ENCODE data around the gene LCAT.

The LCAT gene

DNA sequence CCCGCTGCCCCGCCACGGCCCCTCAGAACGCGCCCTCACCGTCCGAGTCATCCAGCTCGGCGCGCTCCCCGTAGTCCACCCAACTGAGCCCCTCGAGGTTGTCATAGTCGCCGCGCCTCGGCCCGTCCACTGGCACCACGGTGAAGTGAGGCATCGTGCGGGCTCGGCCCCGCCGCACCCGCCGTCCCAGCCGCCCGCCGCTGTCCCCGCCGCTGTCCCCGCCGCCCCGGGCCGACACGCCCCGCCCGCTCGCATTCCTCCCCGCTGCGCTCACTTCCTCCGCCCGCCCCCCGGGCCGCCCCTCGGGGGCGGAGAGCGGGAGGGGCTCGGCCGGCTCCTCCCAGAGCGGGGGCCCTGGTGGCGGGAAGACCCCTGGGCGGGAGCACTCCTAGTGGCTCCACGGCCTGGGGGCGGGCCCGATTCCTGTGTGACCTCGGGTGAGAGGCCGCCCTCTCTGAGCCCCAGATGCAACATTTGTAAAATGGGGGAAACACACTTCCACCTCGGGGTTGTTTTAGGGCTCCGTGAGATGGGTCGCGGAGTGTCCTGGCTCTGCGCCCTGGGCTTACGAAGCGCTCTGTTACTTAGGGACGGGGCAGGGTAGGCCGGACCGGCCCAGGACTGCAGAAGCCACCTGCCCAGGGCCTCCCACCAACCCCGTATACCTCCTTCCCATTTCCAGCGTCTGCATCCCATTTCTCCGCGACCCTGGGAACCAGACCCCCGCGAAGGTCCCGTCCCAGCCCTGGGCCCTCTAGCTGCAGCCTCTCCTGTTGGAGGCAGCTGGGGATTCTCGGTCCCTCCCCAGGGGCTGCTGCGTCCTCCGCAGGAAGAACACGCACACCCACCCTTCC is 24.7 kb upstream of the LCAT start, which contains the start of gene SLC12A4:
Gene SLC12A4, minus strand, starts transcription at position 238 of the 854 bp plus-strand sequence. Its CDS starts 84 bp downstream, at position 154.
- peak; percentile 91 for DNase-seq (ENCODE audit: low spot score)

GRCh38 chr16:67967958-67968399 is 24.1 kb upstream of the LCAT start:
- DNase-seq (ENCODE audit: low spot score) = peak; percentile 76

- no peak for DNase-seq (ENCODE audit: low spot score)
These were observed 23.4 kb upstream of the LCAT start for GRCh38 chr16:67967183-67967957.

- DNase-seq (ENCODE audit: low spot score) = no peak
These were observed 22.7 kb upstream of the LCAT start for GRCh38 chr16:67966549-67967182.

- DNase-seq (ENCODE audit: low spot score) = no peak
These were observed 22.0 kb upstream of the LCAT start for GRCh38 chr16:67965668-67966548.

DNA sequence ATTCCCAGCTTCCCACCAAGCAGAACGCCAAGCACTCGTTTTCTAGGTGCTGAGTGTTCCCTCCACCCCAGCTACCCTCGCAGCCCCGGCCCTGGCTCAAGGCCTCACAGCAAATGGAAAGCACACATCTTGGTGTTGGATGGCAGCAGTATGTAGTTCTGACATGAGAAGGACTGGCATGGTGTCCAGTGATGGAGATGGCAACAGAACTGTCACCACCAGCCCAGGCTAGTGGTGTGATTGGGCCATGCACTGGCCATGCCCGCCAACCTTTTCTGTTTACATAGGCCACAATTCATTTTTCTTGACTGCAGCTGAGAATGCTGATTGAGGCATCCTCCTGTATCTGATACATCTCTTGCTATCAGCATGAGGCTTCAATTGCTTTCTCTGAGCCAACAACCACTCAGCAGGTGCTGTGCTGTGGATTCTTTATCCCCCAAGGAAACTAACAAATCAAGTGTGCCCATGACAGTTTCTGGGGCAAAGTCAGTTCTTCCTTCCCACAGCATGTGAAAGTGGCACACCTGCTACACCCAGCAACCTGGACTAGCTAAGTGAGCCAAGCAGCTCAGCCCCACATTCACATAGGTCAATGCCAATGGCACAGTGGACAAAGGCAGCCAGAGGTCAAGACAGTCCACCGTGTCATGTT is 20.7 kb upstream of the LCAT start:
- DNase-seq (ENCODE audit: low spot score) = no peak

- DNase-seq (ENCODE audit: low spot score) = no peak
These were observed 19.9 kb upstream of the LCAT start for GRCh38 chr16:67963662-67964321.

- no peak for DNase-seq (ENCODE audit: low spot score)
These were observed 19.4 kb upstream of the LCAT start for GRCh38 chr16:67963292-67963661.

DNA sequence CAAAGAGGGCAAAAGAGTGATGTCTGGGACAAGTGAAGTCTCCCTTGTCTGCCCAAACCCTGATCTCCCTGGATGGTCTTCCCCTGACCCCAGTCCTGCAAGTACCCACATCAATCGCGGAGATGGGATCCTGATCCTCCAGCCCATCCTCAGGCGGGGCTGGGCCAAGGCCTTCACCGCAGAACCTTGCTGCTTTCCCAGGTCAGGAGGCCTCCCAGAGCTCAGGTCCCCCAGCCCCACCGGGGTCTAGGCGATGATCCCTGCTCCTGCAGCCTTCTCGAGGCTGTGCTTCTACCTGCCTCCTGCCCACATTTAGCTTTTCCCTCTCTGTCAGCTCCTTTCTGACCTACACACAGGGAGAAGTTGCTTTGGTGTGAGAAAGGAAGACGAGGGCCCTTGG is 18.2 kb upstream of the LCAT start:
- DNase-seq (ENCODE audit: low spot score) = no peak

GRCh38 chr16:67961551-67961957 is 17.6 kb upstream of the LCAT start:
- no peak for DNase-seq (ENCODE audit: low spot score)

- no peak for DNase-seq (ENCODE audit: low spot score)
These were observed 15.8 kb upstream of the LCAT start for GRCh38 chr16:67959536-67960329.

DNA sequence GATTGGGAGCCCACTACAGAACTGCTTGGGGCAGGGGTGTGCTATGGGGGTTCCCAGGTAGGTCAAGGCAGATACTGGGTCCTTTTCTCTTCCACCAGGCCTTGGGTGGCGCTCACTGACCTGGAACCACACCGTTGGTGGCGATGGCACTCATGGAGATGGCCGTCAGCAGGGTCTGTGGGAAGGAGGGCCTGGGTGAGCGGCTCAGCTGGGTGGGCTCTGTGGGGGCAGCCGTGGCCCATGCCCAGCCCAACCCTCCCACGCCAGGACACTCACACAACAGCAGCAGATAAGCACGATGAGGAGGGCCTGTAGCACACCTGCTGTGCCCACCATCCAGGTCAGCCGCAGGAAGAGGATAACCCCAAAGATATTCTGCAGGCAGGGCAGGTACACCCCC is 13.7 kb upstream of the LCAT start:
- DNase-seq (ENCODE audit: low spot score) = no peak

- DNase-seq (ENCODE audit: low spot score) = no peak
These were observed 10.7 kb upstream of the LCAT start for GRCh38 chr16:67954421-67955196.

DNA sequence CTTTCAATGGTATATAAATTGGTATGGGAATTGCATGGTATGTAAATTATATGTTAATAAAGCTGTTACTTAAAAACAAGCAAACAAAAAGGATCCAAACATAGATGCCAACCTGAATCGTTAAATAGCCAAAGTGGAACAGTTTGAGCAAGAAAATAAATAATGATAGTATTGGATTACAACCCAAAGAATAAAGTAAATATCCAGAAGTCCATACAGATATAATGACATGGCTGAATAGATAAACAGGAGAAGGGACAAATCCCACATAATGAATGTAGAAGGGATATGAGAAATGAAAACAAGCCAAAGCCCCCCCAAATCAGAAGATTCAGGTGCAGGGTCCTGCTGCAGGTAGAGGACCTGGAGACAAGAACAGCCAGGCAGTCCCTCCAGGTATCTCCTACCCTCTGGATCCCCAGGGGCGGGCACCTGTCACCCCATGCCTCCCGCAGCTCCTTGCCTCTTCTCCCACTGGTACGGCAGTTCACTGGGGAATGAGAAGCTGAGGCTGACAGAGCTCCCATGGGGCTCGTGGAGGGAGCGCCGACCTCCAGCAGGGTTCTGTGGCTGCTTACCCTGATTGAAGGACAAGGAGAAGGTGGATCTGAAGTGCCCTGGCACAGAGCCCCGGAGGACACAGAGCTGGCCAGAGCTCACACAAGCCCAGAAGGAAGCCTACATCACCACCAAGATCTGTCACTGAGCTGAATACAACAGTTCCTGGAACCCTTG is 9.9 kb upstream of the LCAT start:
- no peak for DNase-seq (ENCODE audit: low spot score)

- no peak for DNase-seq (ENCODE audit: low spot score)
These were observed 7.6 kb upstream of the LCAT start for GRCh38 chr16:67951485-67951884.

DNA sequence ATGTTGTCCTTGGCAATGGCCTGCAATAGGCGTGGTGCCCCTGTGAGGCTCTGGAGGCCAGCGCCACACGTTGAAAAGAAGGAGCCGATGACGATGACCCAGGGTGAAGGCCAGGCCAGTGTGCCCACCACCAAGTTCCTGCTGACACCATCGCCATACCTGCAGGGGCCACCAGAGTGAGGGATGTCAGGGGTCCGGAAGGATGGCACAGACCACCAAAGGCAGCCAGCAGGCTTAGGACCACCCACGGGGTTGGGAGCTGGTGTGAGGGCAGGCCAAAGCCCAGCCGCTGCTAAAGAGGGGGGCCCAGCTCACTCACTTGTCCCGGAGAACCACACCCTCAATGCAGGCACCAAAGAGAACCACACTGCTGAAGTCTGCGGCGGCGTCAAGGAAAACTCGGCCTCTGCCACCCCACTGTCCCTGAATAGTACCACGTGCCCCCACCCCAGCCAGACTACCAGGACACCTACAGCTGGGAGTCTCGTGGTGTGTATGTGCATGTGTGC is 6.5 kb upstream of the LCAT start:
- no peak for DNase-seq (ENCODE audit: low spot score)

DNA sequence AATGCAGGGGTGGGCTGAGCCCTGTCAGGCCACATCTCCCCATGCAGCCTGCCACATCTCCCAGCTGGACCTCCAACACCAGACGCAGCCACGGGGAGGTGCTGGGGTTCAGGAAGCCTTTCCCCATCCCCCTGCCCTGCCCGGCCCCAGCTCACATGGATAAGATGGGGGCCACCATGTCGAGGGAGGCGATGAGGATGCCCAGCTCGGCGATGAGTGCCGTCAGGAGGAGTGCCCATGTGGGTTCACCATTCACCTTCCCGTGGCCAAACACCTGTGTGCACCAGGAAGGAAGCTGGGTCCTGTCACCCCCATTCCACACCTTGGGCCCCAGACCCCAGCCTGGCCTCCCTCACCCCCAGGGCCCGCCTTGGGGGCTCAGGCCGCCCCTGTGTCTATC is 5.7 kb upstream of the LCAT start:
- no peak for DNase-seq (ENCODE audit: low spot score)

DNA sequence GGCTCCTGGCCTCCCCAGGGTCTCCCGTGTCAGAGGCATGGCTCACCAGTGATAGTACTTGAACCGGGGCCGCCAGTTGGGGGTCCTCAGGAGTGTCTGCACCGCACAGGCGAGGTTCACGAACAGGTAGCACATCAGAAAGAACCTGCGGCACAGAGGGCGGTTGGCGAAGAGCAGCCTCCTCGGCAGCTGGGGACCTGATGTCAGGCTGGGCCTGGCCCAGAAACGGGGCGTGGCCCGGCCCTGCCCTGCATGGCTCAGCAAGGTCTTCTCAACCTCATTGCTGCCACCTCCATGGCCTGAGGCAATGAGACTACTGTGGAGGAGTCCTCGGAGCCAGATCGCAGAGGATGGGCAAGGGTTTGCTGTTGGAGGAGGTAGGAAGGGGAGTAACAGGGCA is 4.1 kb upstream of the LCAT start:
- no peak for DNase-seq (ENCODE audit: low spot score)
